NCI-H1436 (cell line): Measurements from ENCODE around the gene SLC22A14.
"Not testable (repeated sequence)": the region's sequence is repeated elsewhere in the genome, so short reads cannot be mapped to it uniquely, and the experiment has no call there.

Experiments used
- DNase-seq: peaks from one replicate; lab custom pipeline; 2025; lab: John Stamatoyannopoulos, UW

SLC22A14 gene

DNA sequence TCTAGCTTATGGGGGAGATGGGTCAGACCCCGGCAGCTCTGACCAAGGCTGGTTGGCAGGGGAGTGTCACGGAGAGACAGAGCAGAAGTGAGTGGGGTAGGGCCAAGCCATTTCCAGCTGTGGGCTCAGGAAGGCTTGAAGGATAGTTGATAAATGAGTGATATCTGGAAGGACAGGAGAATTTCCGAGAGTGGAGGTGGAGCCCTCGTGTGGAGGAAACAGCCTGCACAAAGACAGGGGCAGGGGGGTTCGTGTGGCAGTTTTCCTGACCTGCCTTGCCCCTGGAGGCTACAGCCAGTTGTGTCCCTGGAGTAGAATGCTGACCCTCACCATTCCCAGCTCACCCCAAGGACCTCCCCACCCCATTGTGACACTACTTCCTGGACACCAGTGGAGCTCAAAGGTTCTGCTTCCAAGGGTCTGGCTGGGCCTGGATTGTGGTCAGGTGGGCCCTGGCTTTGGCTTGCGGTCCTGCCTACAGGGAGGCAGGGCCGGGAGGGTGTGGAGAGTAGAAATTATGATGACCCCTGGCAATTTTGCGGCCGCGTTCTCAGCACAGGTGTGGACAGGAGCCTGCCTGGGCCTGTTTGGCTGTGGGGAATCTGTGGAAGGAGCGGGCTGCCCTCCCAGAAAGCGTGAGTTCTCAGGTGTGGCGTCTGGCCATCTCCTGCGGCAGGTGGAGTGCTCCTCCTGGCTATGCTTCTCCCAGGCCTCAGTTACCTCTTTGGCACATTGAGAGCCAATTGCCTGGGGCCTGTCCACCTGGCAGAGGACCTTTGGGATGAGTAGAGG lies at the start of gene SLC22A14:
SLC22A14 (plus strand) TSS at position 400 of the 792 bp plus-strand sequence. CDS start 23,733 bp downstream, outside the sequence.
- no peak for DNase-seq

- no peak for DNase-seq
Measured at GRCh38 chr3:38232701-38233100, 49.4 kb upstream of the SLC22A14 start.

DNA sequence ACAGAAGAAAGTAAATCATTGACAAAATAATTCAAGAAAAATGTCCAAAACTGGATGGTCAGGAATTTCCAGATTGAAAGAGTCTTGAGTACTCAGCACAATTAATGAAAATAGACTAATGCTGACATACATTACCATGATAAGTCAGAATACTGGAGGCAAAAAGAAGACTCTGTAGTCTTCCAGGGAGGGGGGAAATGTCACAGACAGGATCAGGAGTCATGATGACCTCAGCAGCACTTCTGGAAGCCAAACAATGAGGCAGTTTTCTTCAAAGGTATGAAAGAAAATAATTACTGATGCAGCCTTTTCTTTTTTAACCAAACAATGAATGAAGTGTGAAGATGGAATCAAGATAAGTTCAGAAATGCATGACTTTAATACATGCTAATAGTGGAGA lies 46.6 kb upstream of the SLC22A14 start:
- DNase-seq: no peak

DNA sequence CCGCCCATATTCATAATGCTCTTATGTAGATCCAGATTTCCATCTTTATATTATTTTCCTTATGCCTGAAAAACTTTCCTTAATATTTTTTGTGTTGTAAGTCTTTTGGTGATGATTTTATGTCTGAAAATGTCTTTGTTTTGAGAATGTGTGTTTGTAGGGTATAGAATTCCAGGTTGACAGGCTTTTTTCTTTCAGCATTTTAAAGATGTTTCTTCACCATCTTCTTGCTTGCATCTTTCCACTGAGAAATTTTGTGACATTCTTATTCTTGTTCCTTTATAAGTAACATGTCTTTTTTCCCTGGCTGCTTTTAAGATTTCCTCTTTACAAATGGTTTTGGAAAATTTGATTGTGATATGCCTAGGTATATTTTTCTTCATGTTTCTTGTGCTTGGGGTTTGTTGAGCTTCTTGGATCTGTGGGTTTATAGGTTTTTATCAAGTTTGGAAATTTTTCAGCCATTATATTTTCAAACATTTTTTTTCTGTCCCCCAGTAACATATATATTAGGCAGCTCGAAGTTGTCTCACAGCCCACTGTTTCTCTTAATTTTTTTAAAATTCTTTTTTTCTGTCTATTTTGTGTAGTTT lies 43.6 kb upstream of the SLC22A14 start:
- DNase-seq: no peak

- not testable (repeated sequence) for DNase-seq
Measured at GRCh38 chr3:38242812-38243211, 39.3 kb upstream of the SLC22A14 start.

DNA sequence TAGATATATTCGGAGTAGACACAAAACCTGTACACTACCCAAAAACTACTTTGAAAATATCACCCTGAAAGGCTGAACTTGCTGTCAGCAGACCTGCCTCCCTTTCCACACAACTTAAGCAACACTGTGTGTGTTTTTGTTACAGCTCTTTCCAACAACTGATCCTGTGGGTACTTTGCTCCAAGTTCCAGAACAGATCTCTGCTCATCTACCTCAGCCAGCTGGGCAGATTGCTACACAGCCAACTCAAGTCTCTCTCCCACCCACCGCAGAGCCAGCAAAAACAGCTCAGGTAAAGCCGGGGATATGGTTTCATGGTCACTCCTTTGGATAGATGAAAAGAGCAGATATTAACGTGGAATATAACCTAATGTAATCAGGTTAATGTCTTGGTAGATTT lies 36.2 kb upstream of the SLC22A14 start:
- no peak for DNase-seq

- DNase-seq: no peak
Measured at GRCh38 chr3:38247366-38248035, 34.6 kb upstream of the SLC22A14 start.

DNA sequence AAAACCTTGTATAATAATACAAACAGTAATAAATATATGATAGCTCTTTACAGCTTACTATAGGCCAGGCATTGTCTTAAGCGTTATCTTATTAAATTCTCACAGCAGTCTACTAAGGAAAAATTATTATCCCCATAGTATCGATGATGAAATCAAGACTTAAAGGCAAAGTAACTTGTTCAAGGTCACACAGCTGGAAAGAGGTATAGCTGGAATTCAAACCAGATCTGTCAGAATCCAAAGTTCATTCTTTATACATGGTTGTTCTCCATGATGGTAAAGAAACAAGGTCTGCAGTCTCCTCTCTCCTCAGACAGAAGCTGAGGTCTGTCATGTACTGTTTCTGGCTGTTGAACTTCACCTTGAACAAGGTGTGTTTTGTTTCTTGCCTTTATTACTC lies 31.9 kb upstream of the SLC22A14 start:
- no peak for DNase-seq

DNA sequence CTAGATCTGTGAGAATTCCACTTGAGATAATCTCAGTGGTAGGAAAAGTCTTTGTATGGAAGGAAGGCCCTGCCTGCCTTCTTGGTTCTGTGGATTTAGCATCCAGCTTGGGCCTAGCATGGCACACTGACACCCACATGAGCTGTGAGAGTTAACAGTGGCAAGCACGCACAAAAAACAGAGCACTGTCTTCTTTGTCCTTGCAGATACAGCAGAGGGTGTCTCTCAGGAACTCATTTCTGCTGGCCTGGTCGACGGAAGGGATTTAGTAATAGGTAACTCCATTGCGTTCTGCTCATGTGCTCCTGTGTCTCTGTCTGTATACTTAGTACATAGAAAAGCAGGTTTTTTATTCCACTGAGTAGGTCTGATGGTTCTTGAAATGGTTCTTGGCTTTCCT lies 30.9 kb upstream of the SLC22A14 start:
- no peak for DNase-seq

DNA sequence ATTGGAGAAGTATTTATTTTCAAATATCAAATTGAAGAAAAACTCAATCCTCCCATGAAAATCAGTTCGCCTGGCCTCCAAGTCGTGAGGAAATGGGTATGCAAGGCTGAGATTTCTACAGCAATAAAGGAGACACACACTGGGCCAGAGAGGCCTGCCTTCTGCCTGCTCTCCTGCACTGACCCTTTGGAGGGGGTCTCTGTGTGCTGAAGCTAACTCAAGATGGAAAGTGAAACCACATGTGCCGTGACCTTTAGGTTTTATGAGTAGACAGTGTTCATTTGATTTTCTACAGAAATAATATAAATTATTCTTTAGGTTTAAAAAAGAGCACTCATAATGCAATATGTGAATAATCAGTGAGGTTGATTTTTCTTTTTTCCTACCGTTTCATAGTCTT lies 28.4 kb upstream of the SLC22A14 start:
- DNase-seq: no peak

- DNase-seq: no peak
Measured at GRCh38 chr3:38254872-38255271, 27.2 kb upstream of the SLC22A14 start.

DNA sequence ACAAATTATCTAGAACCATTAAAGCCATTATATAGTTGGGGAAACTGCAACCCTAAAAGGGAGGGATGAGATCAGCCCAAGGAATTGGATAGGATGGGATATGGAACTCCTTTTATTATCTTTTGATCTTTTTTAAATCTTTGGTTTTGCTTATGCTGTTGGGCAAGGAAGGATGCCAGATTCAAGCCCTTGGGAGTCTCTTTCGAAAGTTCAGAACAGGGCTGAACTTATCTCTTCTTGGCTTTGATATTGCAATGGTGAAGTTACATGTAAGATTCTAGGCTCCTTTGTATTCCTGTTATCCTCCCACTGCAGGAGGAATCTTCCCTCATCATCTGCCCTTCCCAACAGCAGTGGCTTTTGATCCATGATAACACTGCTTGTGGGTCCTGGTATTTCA lies 26.5 kb upstream of the SLC22A14 start:
- no peak for DNase-seq

DNA sequence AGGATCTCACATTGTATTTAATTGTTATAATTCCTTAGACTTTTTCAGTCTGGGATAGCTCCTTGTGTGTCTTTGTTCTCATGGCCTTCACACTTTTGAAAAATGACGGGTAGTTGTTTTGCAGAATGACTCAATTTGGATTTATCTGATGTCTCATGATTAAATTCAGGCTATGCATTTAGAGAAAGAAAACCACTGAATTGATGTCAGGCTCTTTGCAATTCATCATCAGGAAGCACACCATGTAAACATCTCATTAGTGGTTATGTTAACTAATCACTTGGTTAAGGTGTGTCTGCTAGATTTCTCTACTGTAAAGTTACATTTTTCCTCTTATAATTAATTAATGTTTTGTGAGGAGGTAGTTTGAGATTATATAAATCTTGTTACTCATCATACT lies 24.5 kb upstream of the SLC22A14 start:
- DNase-seq: no peak

DNA sequence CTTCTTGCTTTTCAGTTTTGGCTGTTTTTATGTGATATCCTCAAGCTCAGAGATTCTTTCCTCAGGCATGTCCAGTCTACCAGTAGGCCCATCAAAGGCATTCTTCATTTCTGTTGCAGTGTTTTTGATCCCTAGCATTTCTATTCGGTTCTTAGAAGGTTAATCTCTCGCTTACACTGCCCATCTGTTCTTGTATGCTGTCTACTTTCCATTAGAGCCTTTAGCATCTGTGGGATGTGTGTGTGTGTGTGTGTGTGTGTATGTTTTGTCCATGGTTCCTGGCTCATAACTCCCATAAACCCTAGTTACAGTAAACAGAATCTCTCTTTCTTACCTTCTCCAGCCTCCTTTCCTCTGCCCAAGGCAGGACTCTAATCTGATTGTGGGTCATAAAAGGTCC lies 21.6 kb upstream of the SLC22A14 start:
- DNase-seq: no peak

DNA sequence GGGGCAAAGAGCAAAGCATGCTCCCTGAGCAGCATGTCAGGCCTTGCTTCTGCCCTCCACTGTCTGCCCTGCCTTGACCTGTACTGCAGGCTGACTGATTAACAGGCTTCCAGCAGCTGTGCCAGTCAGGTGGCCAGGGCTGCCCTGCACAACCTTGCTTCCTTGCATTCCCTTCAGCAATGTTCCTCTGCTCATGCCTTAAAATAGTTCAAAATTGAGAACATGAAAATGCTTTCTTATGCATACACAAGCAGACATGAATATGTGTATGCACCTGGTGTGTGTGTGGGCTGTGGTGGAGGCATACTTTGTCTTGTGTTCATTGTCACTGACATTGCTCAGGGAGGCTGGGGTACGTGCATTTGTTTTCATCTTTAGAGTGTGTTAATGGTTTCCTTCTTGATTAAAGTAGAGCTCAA lies 17.7 kb upstream of the SLC22A14 start:
- no peak for DNase-seq

- no peak for DNase-seq
Measured at GRCh38 chr3:38264779-38265178, 17.3 kb upstream of the SLC22A14 start.

DNA sequence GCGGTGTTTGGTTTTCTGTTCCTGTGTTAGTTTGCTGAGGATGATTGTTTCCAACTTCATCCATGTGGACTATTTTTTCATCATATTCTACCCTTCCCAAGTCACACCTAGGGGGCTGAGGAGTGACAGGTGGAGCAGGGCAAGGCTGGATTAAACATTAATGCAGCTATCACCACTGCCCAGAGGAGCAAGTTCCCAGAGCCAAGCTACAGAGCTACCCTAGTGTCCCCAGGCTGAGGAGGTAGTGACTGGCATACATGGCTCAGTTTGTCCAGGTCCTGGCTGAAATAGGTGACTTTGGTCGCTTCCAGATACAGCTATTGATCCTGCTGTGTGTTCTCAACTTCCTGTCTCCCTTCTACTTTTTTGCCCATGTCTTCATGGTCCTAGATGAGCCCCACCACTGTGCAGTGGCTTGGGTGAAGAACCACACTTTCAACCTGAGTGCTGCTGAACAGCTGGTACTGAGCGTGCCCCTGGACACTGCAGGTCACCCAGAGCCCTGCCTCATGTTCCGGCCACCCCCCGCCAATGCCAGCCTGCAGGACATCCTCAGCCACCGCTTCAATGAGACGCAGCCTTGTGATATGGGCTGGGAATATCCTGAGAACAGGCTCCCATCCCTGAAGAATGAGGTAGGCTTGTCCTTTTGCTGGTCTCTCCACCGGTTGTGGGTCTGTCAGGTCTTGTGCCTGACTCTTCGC lies 16.3 kb upstream of the SLC22A14 start, which contains the start of gene SLC22A13:
SLC22A13 (plus strand) TSS at position 209 of the 704 bp plus-strand sequence; CDS start at position 258, 49 bp downstream.
- DNase-seq: no peak

DNA sequence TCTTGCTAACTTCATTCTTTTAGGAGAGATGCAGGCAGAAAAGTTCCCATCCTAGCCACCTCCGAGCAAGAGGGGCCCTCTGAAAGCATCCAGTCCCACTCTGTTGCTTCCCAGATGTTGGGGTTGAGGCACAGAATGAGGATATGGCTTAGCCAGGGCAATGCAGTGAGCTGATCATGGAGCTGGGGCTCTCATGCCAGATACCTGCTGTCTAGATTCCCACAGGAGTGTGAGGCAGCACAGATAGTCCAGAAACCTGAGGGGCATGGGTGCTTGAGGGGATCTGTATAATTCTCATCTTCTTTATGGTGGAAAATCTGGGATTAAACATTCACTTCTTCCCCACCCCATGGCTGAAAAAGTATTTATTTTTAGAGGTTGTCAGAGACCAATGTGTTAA lies 15.3 kb upstream of the SLC22A14 start:
- no peak for DNase-seq

DNA sequence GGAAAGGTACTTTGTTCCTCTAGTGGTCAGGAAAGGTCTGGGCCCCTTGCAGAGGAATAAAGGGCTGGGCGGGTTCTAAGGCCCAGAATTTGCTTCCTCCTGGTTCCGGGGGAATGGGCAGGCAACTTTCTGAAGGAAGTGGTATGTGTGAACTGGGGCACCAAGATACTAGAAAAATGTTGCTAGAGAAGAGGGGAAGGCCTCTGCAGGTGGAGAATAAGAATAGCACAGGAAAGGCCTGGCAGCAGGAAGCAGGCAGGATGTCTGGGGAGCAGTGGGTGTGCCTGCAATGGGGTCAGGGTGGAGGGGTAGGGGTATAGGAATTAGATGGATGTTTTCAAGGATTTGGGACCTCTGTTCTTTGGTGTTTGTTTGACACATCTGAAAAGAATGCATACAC lies 14.4 kb upstream of the SLC22A14 start:
- no peak for DNase-seq

DNA sequence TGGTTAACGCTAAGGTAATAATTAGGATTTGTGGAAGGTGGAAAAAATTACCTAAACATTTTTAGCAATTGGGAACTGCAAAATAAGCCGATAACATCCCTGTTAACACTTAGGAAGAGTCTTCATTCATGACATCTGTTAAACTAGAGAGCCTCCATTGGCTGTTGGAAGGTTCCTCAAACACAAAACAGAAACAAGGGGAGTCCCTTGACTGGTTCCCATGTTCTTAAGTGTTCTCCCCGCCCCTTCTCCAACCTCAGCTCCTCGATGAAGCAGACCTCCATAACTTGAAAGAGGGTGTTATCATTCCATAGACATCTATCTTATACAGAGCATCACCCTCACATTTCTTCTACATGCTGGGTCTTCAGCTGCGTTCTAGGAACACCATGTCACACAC lies 14.0 kb upstream of the SLC22A14 start:
- DNase-seq: no peak

GRCh38 chr3:38268522-38268921 lies 13.6 kb upstream of the SLC22A14 start:
- no peak for DNase-seq

DNA sequence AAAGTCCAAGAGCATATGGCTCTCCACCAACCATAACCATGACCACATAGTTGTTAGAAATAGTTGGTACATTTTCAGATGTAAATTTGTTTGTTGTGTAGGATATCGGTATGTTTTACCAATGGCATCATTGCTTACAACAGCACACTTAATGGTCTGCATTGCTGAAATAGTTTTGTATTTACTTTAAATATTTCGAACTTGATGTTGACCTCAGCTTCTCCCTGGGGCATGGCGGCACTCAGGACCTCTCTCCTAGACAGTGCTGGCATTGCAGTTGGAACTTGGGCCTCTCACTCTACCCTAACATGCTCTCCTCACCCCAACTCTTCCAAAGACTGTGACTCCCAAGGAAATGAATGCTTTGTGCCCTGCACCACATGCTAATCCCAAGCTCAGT lies 11.5 kb upstream of the SLC22A14 start:
- no peak for DNase-seq
